GM23338 (cell line): Measurements from ENCODE around the gene FRMD4A. TPM values are rescaled to one million over a fixed set of nuclear protein-coding genes. Genes with fewer than 3 reads are reported as not detected.

Experiments used
- ATAC-seq: fragments of 200-7000 bp; cut with Tn5 transposase; 3 replicates; pipeline ENCODE4 v1.9.1; 2020
- DNase-seq: peaks from one replicate; pipeline ENCODE4 v3.0.0-alpha.2; 2015; ENCODE audit warnings: low spot score
- H2AFZ ChIP-seq: fragments of 200-600 bp; sonication (generic); 2 replicates; pipeline ENCODE4 v1.8.0; 2016; ENCODE audit warnings: antibody characterized with exemption, mild to moderate bottlenecking, moderate library complexity
- H3F3A ChIP-seq: fragments of 200-600 bp; sonication (generic); replicated peaks from 2 replicates; pipeline ENCODE4 v1.8.0; 2017; ENCODE audit warnings: antibody characterized with exemption, mixed run types, low read depth
- H3K27ac ChIP-seq: fragments of 200-600 bp; sonication (generic); 2 replicates; pipeline ENCODE4 v1.6.1; 2016; ENCODE audit warnings: low read depth
- H3K27me3 ChIP-seq: fragments of 200-600 bp; sonication (generic); 2 replicates; pipeline ENCODE4 v1.8.0; 2016; ENCODE audit warnings: mild to moderate bottlenecking, mixed run types, moderate library complexity; ENCODE audit not compliant: insufficient read depth
- H3K36me3 ChIP-seq: fragments of 200-600 bp; sonication (generic); 2 replicates; pipeline ENCODE4 v1.8.0; 2016; ENCODE audit warnings: mild to moderate bottlenecking; ENCODE audit not compliant: insufficient read depth
- H3K4me1 ChIP-seq: fragments of 200-600 bp; sonication (generic); 2 replicates; pipeline ENCODE4 v1.8.0; 2016; ENCODE audit warnings: mild to moderate bottlenecking, moderate library complexity; ENCODE audit not compliant: insufficient read depth
- H3K4me2 ChIP-seq: fragments of 200-600 bp; sonication (generic); 2 replicates; pipeline ENCODE4 v1.7.1; 2017; ENCODE audit warnings: mixed run types
- H3K4me3 ChIP-seq: fragments of 200-600 bp; sonication (generic); 2 replicates; pipeline ENCODE4 v1.6.1; 2016; ENCODE audit warnings: mixed run types
- H3K79me2 ChIP-seq: fragments of 200-600 bp; sonication (generic); replicated peaks from 2 replicates; pipeline ENCODE4 v1.8.0; 2017; ENCODE audit warnings: mild to moderate bottlenecking; ENCODE audit not compliant: insufficient read depth
- H3K9me2 ChIP-seq: fragments of 200-600 bp; sonication (generic); 2 replicates; pipeline ENCODE4 v1.8.0; 2017; ENCODE audit not compliant: insufficient read depth
- H4K20me1 ChIP-seq: fragments of 200-600 bp; sonication (generic); replicated peaks from 2 replicates; pipeline ENCODE4 v1.8.0; 2017; ENCODE audit warnings: mild to moderate bottlenecking; ENCODE audit not compliant: insufficient read depth
- H3K27ac Mint-ChIP-seq: 2 replicates; pipeline ENCODE4 v1.8.0; 2020; ENCODE audit warnings: inconsistent platforms, mild to moderate bottlenecking, moderate library complexity, mixed read lengths
- H3K27me3 Mint-ChIP-seq: 3 replicates; pipeline ENCODE4 v1.8.0; 2022; ENCODE audit warnings: low read depth, mild to moderate bottlenecking, moderate library complexity, mixed read lengths, inconsistent platforms; ENCODE audit not compliant: insufficient read depth, poor library complexity
- H3K36me3 Mint-ChIP-seq: 3 replicates; pipeline ENCODE4 v1.8.0; 2021; ENCODE audit warnings: low read depth, mild to moderate bottlenecking, inconsistent platforms, moderate library complexity, mixed read lengths
- H3K4me1 Mint-ChIP-seq: 3 replicates; pipeline ENCODE4 v1.8.0; 2020; ENCODE audit warnings: mild to moderate bottlenecking, inconsistent platforms, mixed read lengths
- H3K4me3 Mint-ChIP-seq: 3 replicates; pipeline ENCODE4 v1.8.0; 2021; ENCODE audit warnings: moderate library complexity, mild to moderate bottlenecking, inconsistent platforms, mixed read lengths
- H3K9me3 Mint-ChIP-seq: 3 replicates; pipeline ENCODE4 v1.8.0; 2020; ENCODE audit warnings: moderate library complexity, mild to moderate bottlenecking, inconsistent platforms, mixed read lengths
- EZH2 ChIP-seq: fragments of 200-600 bp; sonication (generic); IDR thresholded peaks from one replicate; pipeline ENCODE4 v1.8.0; 2017; ENCODE audit warnings: antibody characterized with exemption, mild to moderate bottlenecking, low read depth; ENCODE audit not compliant: unreplicated experiment
- EZH2phosphoT487 ChIP-seq: fragments of 200-600 bp; sonication (generic); IDR thresholded peaks from one replicate; pipeline ENCODE4 v1.8.1; 2018; ENCODE audit warnings: antibody characterized with exemption; ENCODE audit not compliant: unreplicated experiment
- NANOG ChIP-seq: IDR thresholded peaks from 2 replicates; pipeline ENCODE4 v1.6.1; 2016; ENCODE audit warnings: antibody characterized with exemption, borderline replicate concordance
- POLR2AphosphoS5 ChIP-seq: IDR thresholded peaks from 2 replicates; pipeline ENCODE4 v1.6.1; 2016; ENCODE audit warnings: antibody characterized with exemption, low read depth
- ZNF331 ChIP-seq: fragments of 250-450 bp; sonication (Bioruptor Pico); IDR thresholded peaks from 2 replicates; pipeline ENCODE4 v1.5.0; 2020; ENCODE audit warnings: low read depth, mild to moderate bottlenecking, moderate library complexity
- polyA plus RNA-seq: library from polyadenylated mRNA; unstranded; fragments of >200 nt; fragmentation: Nextera tagmentation; extraction: Ambion mirVana; gene quantifications from 2 replicates; pipeline ENCODE4 v1.2.1, GENCODE V29; 2016
- total RNA-seq: library from RNA; depleted of rRNA; stranded (reverse); fragments of >200 nt; shearing (Covaris generic); gene quantifications from 2 replicates; pipeline ENCODE4 v1.2.3, GENCODE V29; 2014
- TF ChIP-seq, protein P1 (sequence below): fragments of 250-450 bp; sonication (Bioruptor Pico); IDR thresholded peaks from 2 replicates; pipeline ENCODE4 v1.5.0; 2020; ENCODE audit warnings: mild to moderate bottlenecking, moderate library complexity
- TF ChIP-seq, protein P2 (sequence below): IDR thresholded peaks from one replicate; pipeline ENCODE4 v1.6.1; 2018; ENCODE audit warnings: antibody characterized with exemption; ENCODE audit not compliant: unreplicated experiment
- TF ChIP-seq, protein P3 (sequence below): IDR thresholded peaks from 2 replicates; pipeline ENCODE4 v1.6.1; 2016; ENCODE audit warnings: antibody characterized with exemption

FRMD4A gene
- total and polyA plus RNA-seq, 2 experiments from 2014 or later: 14.0 to 20.1 TPM

DNA sequence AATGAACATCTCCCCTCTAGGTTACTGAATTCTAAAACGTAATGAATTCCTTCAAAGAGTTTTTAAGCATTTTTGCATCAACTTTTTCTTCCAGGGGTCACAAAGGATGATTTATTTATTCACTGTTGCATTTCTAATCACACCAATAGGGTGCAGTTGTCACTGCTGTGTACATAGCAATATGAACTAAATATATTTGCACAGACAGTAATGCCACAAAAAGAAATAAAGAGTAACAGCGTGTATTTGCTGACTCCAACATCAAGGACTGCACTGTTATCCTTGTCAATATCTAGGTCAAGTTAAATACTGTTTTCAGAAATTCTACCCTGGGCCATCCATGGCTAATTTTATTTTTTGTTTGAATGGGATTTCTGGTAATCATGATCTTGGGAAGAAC is 138.0 kb downstream of the FRMD4A start (continued):
- TF ChIP-seq, protein P1, sequence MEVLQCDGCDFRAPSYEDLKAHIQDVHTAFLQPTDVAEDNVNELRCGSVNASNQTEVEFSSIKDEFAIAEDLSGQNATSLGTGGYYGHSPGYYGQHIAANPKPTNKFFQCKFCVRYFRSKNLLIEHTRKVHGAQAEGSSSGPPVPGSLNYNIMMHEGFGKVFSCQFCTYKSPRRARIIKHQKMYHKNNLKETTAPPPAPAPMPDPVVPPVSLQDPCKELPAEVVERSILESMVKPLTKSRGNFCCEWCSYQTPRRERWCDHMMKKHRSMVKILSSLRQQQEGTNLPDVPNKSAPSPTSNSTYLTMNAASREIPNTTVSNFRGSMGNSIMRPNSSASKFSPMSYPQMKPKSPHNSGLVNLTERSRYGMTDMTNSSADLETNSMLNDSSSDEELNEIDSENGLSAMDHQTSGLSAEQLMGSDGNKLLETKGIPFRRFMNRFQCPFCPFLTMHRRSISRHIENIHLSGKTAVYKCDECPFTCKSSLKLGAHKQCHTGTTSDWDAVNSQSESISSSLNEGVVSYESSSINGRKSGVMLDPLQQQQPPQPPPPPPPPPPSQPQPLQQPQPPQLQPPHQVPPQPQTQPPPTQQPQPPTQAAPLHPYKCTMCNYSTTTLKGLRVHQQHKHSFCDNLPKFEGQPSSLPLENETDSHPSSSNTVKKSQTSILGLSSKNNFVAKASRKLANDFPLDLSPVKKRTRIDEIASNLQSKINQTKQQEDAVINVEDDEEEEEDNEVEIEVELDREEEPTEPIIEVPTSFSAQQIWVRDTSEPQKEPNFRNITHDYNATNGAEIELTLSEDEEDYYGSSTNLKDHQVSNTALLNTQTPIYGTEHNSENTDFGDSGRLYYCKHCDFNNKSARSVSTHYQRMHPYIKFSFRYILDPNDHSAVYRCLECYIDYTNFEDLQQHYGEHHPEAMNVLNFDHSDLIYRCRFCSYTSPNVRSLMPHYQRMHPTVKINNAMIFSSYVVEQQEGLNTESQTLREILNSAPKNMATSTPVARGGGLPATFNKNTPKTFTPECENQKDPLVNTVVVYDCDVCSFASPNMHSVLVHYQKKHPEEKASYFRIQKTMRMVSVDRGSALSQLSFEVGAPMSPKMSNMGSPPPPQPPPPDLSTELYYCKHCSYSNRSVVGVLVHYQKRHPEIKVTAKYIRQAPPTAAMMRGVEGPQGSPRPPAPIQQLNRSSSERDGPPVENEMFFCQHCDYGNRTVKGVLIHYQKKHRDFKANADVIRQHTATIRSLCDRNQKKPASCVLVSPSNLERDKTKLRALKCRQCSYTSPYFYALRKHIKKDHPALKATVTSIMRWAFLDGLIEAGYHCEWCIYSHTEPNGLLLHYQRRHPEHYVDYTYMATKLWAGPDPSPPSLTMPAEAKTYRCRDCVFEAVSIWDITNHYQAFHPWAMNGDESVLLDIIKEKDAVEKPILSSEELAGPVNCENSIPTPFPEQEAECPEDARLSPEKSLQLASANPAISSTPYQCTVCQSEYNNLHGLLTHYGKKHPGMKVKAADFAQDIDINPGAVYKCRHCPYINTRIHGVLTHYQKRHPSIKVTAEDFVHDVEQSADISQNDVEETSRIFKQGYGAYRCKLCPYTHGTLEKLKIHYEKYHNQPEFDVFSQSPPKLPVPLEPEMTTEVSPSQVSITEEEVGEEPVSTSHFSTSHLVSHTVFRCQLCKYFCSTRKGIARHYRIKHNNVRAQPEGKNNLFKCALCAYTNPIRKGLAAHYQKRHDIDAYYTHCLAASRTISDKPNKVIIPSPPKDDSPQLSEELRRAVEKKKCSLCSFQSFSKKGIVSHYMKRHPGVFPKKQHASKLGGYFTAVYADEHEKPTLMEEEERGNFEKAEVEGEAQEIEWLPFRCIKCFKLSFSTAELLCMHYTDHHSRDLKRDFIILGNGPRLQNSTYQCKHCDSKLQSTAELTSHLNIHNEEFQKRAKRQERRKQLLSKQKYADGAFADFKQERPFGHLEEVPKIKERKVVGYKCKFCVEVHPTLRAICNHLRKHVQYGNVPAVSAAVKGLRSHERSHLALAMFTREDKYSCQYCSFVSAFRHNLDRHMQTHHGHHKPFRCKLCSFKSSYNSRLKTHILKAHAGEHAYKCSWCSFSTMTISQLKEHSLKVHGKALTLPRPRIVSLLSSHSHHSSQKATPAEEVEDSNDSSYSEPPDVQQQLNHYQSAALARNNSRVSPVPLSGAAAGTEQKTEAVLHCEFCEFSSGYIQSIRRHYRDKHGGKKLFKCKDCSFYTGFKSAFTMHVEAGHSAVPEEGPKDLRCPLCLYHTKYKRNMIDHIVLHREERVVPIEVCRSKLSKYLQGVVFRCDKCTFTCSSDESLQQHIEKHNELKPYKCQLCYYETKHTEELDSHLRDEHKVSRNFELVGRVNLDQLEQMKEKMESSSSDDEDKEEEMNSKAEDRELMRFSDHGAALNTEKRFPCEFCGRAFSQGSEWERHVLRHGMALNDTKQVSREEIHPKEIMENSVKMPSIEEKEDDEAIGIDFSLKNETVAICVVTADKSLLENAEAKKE (CRISPR knock-in tag): no peak
- TF ChIP-seq, protein P2, sequence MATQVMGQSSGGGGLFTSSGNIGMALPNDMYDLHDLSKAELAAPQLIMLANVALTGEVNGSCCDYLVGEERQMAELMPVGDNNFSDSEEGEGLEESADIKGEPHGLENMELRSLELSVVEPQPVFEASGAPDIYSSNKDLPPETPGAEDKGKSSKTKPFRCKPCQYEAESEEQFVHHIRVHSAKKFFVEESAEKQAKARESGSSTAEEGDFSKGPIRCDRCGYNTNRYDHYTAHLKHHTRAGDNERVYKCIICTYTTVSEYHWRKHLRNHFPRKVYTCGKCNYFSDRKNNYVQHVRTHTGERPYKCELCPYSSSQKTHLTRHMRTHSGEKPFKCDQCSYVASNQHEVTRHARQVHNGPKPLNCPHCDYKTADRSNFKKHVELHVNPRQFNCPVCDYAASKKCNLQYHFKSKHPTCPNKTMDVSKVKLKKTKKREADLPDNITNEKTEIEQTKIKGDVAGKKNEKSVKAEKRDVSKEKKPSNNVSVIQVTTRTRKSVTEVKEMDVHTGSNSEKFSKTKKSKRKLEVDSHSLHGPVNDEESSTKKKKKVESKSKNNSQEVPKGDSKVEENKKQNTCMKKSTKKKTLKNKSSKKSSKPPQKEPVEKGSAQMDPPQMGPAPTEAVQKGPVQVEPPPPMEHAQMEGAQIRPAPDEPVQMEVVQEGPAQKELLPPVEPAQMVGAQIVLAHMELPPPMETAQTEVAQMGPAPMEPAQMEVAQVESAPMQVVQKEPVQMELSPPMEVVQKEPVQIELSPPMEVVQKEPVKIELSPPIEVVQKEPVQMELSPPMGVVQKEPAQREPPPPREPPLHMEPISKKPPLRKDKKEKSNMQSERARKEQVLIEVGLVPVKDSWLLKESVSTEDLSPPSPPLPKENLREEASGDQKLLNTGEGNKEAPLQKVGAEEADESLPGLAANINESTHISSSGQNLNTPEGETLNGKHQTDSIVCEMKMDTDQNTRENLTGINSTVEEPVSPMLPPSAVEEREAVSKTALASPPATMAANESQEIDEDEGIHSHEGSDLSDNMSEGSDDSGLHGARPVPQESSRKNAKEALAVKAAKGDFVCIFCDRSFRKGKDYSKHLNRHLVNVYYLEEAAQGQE: no peak
- TF ChIP-seq NANOG (no peak), EZH2phosphoT487 (no peak), POLR2AphosphoS5 (no peak), EZH2 (no peak)

DNA sequence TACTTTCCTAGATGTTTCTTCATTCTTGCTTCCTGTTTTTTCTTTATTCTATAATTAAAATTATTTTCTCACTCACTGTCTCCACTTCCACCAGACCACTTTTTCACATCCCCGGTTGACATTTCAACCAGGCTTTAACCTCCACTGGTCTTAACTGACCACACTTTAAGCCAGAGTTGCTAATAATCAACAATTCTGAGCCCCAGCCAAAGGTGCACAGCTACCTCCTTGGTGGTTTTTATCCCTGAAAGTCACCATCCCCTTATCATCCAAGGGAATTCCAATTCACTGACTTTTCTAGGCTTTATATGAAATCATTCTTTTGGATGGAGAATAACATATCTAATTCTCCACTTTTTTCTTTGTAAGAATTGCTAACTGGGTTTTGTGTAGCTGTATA is 138.9 kb downstream of the FRMD4A start:
- H3K9me2 ChIP-seq: peaks cover 4% of the 10 kb centered on the region; the same call in 1 of the 2 replicates
- Mint-ChIP-seq H3K36me3 (no peaks in the 10 kb centered on the region), H3K27ac (no peak overlapping the region), H3K4me1 (peaks cover 22% of the 10 kb centered on the region), H3K27me3 (peaks cover 2% of the 10 kb centered on the region), H3K9me3 (no peaks in the 10 kb centered on the region), H3K4me3 (no peak overlapping the region)
- no peak overlapping the region for H3K4me3 ChIP-seq
- ATAC-seq (no peak), DNase-seq (no peak)
- H3K4me1 ChIP-seq: peaks cover 12% of the 10 kb centered on the region; the same call in 1 of the 2 replicates
- H4K20me1 ChIP-seq: no peaks in the 10 kb centered on the region
- H3K79me2 ChIP-seq: no peaks in the 10 kb centered on the region
- H3K27me3 ChIP-seq: no peaks in the 10 kb centered on the region
- no peak overlapping the region for H3K27ac ChIP-seq
- H3K4me2 ChIP-seq: no peak overlapping the region
- H3F3A ChIP-seq: no peaks in the 10 kb centered on the region
- no peaks in the 10 kb centered on the region for H3K36me3 ChIP-seq
- no peak overlapping the region for H2AFZ ChIP-seq
- TF ChIP-seq EZH2: no peak
- TF ChIP-seq POLR2AphosphoS5: no peak
- TF ChIP-seq NANOG: no peak
- TF ChIP-seq, protein P2: no peak
- no peak for TF ChIP-seq EZH2phosphoT487
- TF ChIP-seq, protein P3, sequence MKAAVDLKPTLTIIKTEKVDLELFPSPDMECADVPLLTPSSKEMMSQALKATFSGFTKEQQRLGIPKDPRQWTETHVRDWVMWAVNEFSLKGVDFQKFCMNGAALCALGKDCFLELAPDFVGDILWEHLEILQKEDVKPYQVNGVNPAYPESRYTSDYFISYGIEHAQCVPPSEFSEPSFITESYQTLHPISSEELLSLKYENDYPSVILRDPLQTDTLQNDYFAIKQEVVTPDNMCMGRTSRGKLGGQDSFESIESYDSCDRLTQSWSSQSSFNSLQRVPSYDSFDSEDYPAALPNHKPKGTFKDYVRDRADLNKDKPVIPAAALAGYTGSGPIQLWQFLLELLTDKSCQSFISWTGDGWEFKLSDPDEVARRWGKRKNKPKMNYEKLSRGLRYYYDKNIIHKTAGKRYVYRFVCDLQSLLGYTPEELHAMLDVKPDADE: no peak
- no peak for TF ChIP-seq ZNF331 (CRISPR knock-in tag)
